Measurements from ENCODE around the gene DDX17. TPM values are rescaled to one million over a fixed set of nuclear protein-coding genes. Genes with fewer than 3 reads are reported as not detected.
"Not testable (repeated sequence)": the region's sequence is repeated elsewhere in the genome, so short reads cannot be mapped to it uniquely, and the experiment has no call there.

The DDX17 gene
- total RNA-seq, 1 donor from 2014 or later, result 837 TPM

- intact Hi-C loops (cut with DNase I), result no loop called here
- Histone ChIP-seq H3K9me3 (no peaks in the 10 kb centered on the region), H3K36me3 (peaks cover 17 to 46% of the 10 kb centered on the region in 2 donors), H3K27me3 (no peaks in the 10 kb centered on the region), H3K4me1 (no peaks in the 10 kb centered on the region), H3K4me3 (no peak overlapping the region), H3K27ac (no peak overlapping the region)
- DNase-seq (ENCODE audit: low spot score in 2 of 2), result no peak
- TF ChIP-seq CTCF (IDR thresholded peaks at IDR 0.05), result no peak
Observed at GRCh38 chr22:38479096-38479837, 26.8 kb downstream of the DDX17 start.

- intact Hi-C loops (cut with DNase I), result no loop called here
- peaks cover under 1 to 29% of the 10 kb centered on the region in 2 donors for H3K36me3 ChIP-seq
- no peaks in the 10 kb centered on the region for H3K4me1 ChIP-seq
- no peak overlapping the region for H3K27ac ChIP-seq
- peak in 1 of 2 donors; percentile 51 for DNase-seq (ENCODE audit: low spot score in 2 of 2)
- H3K9me3 ChIP-seq, result no peaks in the 10 kb centered on the region
- no peak for TF ChIP-seq CTCF (IDR thresholded peaks at IDR 0.05)
- no peak overlapping the region for H3K4me3 ChIP-seq
- H3K27me3 ChIP-seq, result no peaks in the 10 kb centered on the region
Observed at GRCh38 chr22:38477585-38477984, 28.5 kb downstream of the DDX17 start.

GRCh38 chr22:38474003-38474607 lies 32.0 kb downstream of the DDX17 start:
- Histone ChIP-seq H3K9me3 (no peaks in the 10 kb centered on the region), H3K36me3 (no peaks in the 10 kb centered on the region), H3K27me3 (no peaks in the 10 kb centered on the region), H3K4me3 (no peak overlapping the region), H3K27ac (no peak overlapping the region), H3K4me1 (no peaks in the 10 kb centered on the region)
- intact Hi-C loops (cut with DNase I), result no loop called here
- peak in 1 of 2 donors; percentile 41 for DNase-seq (ENCODE audit: low spot score in 2 of 2)
- TF ChIP-seq CTCF (IDR thresholded peaks at IDR 0.05), result no peak

- Histone ChIP-seq H3K9me3 (no peaks in the 10 kb centered on the region), H3K4me3 (no peak overlapping the region), H3K36me3 (no peaks in the 10 kb centered on the region), H3K27me3 (no peaks in the 10 kb centered on the region), H3K27ac (no peak overlapping the region), H3K4me1 (peaks cover 0 to 12% of the 10 kb centered on the region in 2 donors)
- no peak for TF ChIP-seq CTCF (IDR thresholded peaks at IDR 0.05)
- DNase-seq (ENCODE audit: low spot score in 2 of 2), result no peak
- intact Hi-C loops (cut with DNase I), result no loop called here
Observed at GRCh38 chr22:38471237-38471636, 34.9 kb downstream of the DDX17 start.

GRCh38 chr22:38470179-38470578 lies 35.9 kb downstream of the DDX17 start:
- H3K4me3 ChIP-seq; H3K27ac ChIP-seq; intact Hi-C loops (cut with DNase I); H3K27me3 ChIP-seq; H3K9me3 ChIP-seq; DNase-seq (ENCODE audit: low spot score in 2 of 2); H3K36me3 ChIP-seq: not testable (repeated sequence)
- peaks cover 0 to 12% of the 10 kb centered on the region in 2 donors for H3K4me1 ChIP-seq

GRCh38 chr22:38469306-38469781 lies 36.8 kb downstream of the DDX17 start:
- intact Hi-C loops (cut with DNase I), result loop anchor here (2.0 to 5.0 kb wide), 2 partner anchors 37 to 72 kb away; partner anchors contain the start of gene DDX17
- Histone ChIP-seq H3K4me1 (peaks cover 0 to 12% of the 10 kb centered on the region in 2 donors), H3K36me3 (no peaks in the 10 kb centered on the region), H3K4me3 (no peak overlapping the region), H3K27me3 (no peaks in the 10 kb centered on the region), H3K27ac (no peak overlapping the region), H3K9me3 (no peaks in the 10 kb centered on the region)
- no peak for DNase-seq (ENCODE audit: low spot score in 2 of 2)
- no peak for TF ChIP-seq CTCF (IDR thresholded peaks at IDR 0.05)
